ENCODE results near the gene CCDC60. TPM values are rescaled to one million over a fixed set of nuclear protein-coding genes. Genes with fewer than 3 reads are reported as not detected.

Gene CCDC60
- total RNA-seq, 1 donor from 2014 or later = 3.8 TPM

DNA sequence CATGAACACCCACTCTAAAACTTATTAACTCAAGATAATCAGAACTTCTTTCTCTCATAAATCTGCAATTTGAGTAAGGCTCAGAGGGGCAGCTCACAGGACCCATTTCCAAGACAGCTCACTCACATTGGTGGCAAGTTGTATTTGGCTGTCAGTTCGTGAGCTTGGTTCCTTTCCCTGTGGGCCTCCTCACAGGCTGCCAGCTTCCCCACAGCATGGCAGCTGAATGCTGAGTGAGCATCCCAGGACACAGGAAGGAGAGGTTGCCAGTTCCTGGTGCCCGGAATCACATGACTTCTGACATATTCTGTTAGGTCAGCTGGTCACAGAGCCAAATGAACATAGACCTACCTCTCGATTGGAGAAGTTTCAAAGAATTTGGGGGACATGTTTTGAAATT is 142.4 kb downstream of the CCDC60 start:
- no peaks in the 10 kb centered on the region for H3K27me3 Mint-ChIP-seq (ENCODE audit: unreplicated experiment)

DNA sequence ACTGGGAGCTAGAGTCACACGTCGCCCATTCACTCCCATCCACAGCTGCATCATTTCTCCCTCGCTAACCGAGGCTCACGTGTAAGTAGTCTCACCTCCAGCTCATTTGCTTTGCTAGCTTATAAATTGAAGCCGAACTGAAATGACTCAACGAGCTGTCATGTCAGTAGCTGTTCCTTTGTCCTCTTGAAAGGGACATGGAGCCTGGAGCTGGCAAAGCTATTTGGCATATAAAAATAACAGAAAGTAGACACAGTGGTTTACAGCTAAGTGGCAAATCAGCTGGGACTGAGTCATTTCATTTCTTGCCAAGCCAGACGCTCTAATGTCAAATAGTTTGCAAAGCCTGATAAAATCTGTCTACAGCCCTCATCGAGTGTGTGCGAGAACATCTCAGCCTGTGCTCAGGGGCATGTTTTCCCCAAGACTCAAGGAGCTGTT is 144.6 kb downstream of the CCDC60 start:
- Mint-ChIP-seq H3K9me3 (ENCODE audit: unreplicated experiment) (no peaks in the 10 kb centered on the region), H3K36me3 (ENCODE audit: unreplicated experiment) (no peaks in the 10 kb centered on the region), H3K27me3 (ENCODE audit: unreplicated experiment) (no peaks in the 10 kb centered on the region), H3K27ac (ENCODE audit: unreplicated experiment) (no peak overlapping the region), H3K4me1 (ENCODE audit: low read depth, unreplicated experiment) (no peaks in the 10 kb centered on the region), H3K4me3 (ENCODE audit: unreplicated experiment) (no peak overlapping the region)
- TF ChIP-seq, protein P1, sequence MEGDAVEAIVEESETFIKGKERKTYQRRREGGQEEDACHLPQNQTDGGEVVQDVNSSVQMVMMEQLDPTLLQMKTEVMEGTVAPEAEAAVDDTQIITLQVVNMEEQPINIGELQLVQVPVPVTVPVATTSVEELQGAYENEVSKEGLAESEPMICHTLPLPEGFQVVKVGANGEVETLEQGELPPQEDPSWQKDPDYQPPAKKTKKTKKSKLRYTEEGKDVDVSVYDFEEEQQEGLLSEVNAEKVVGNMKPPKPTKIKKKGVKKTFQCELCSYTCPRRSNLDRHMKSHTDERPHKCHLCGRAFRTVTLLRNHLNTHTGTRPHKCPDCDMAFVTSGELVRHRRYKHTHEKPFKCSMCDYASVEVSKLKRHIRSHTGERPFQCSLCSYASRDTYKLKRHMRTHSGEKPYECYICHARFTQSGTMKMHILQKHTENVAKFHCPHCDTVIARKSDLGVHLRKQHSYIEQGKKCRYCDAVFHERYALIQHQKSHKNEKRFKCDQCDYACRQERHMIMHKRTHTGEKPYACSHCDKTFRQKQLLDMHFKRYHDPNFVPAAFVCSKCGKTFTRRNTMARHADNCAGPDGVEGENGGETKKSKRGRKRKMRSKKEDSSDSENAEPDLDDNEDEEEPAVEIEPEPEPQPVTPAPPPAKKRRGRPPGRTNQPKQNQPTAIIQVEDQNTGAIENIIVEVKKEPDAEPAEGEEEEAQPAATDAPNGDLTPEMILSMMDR (IDR thresholded peaks at IDR 0.05; ENCODE audit: partially characterized antibody, unreplicated experiment) = no peak
- no peak for DNase-seq

More for the DNA sequence above, 142.4 kb downstream of the CCDC60 start:
- H3K4me3 Mint-ChIP-seq (ENCODE audit: unreplicated experiment) = no peak overlapping the region
- no peaks in the 10 kb centered on the region for H3K36me3 Mint-ChIP-seq (ENCODE audit: unreplicated experiment)
- TF ChIP-seq, protein P1 (IDR thresholded peaks at IDR 0.05; ENCODE audit: partially characterized antibody, unreplicated experiment) = no peak
- DNase-seq = no peak
- H3K27ac Mint-ChIP-seq (ENCODE audit: unreplicated experiment) = no peak overlapping the region
- no peaks in the 10 kb centered on the region for H3K9me3 Mint-ChIP-seq (ENCODE audit: unreplicated experiment)
- no peaks in the 10 kb centered on the region for H3K4me1 Mint-ChIP-seq (ENCODE audit: low read depth, unreplicated experiment)

DNA sequence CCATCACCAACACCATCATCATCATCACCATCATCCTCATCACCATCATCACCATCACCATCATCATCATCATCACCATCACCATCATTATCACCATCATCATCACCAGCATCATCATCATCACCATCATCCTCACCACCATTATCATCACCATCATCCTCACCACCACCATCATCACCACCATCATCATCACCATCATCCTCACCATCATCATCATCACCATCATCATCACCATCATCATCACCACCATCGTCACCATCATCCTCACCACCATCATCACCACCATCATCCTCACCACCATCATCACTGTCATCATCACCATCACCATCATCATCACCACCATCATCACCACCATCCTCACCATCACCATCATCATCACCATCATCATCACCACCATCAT is 146.0 kb downstream of the CCDC60 start:
- Mint-ChIP-seq H3K36me3 (ENCODE audit: unreplicated experiment) (no peaks in the 10 kb centered on the region), H3K4me3 (ENCODE audit: unreplicated experiment) (no peak overlapping the region), H3K27ac (ENCODE audit: unreplicated experiment) (no peak overlapping the region), H3K4me1 (ENCODE audit: low read depth, unreplicated experiment) (no peaks in the 10 kb centered on the region), H3K27me3 (ENCODE audit: unreplicated experiment) (no peaks in the 10 kb centered on the region), H3K9me3 (ENCODE audit: unreplicated experiment) (no peaks in the 10 kb centered on the region)
- TF ChIP-seq, protein P1 (IDR thresholded peaks at IDR 0.05; ENCODE audit: partially characterized antibody, unreplicated experiment) = no peak
- DNase-seq = no peak

DNA sequence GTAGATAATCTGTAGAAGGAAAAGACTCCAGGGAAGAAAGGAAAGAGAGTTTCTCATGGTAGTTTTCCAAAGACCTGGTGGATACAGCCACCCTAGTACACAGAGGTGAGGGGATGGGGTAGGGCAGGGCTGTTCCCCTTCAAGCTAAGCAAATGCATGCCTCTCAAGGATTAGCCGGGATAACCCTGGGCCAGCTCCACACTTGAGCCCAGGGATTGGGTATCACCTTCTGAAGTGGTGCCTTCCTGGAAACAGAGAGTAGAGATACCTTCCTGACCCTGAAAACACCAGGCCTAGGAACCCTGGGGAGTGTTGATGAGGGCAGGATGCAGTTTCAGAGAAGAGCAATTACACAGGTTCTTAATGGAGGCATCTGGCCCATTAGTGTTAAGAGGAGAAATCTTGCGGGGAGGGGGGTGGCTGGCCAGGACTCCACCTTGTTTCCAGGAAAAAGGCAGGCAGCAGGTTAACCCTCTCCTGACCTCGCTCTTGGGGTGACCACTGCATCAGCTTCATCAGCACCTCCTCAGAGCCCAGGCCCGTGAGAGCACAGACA is 152.1 kb downstream of the CCDC60 start:
- H3K4me3 Mint-ChIP-seq (ENCODE audit: unreplicated experiment) = no peak overlapping the region
- DNase-seq = peak; percentile 31
- H3K36me3 Mint-ChIP-seq (ENCODE audit: unreplicated experiment) = peaks cover 6% of the 10 kb centered on the region
- peaks cover 2% of the 10 kb centered on the region for H3K27me3 Mint-ChIP-seq (ENCODE audit: unreplicated experiment)
- H3K9me3 Mint-ChIP-seq (ENCODE audit: unreplicated experiment) = peaks cover 5% of the 10 kb centered on the region
- TF ChIP-seq, protein P1 (IDR thresholded peaks at IDR 0.05; ENCODE audit: partially characterized antibody, unreplicated experiment) = no peak
- H3K4me1 Mint-ChIP-seq (ENCODE audit: low read depth, unreplicated experiment) = peaks cover 3% of the 10 kb centered on the region
- H3K27ac Mint-ChIP-seq (ENCODE audit: unreplicated experiment) = peak overlapping the region; percentile 46

DNA sequence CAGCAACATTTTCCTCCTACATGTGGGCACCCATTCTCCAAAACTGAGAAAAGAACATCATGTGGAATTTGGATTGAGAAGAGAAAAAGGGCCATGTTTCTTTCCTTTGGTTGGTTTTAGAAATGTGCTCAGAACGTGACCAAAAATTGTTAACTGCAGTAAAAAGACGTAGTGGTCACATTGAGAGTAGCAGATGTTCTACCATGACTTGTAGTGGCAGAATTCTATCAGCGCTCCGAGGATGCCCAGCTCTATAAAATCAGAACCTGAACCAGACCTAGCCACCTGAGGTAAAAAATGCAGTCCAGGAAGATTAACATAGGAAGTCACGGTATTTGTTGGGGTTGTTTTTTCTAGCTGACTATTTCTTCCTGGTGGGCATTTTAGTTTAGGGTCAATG is 157.3 kb downstream of the CCDC60 start:
- Mint-ChIP-seq H3K36me3 (ENCODE audit: unreplicated experiment) (peaks cover 6% of the 10 kb centered on the region), H3K27ac (ENCODE audit: unreplicated experiment) (no peak overlapping the region), H3K4me1 (ENCODE audit: low read depth, unreplicated experiment) (peaks cover 31% of the 10 kb centered on the region), H3K27me3 (ENCODE audit: unreplicated experiment) (peaks cover 7% of the 10 kb centered on the region), H3K9me3 (ENCODE audit: unreplicated experiment) (peaks cover 8% of the 10 kb centered on the region), H3K4me3 (ENCODE audit: unreplicated experiment) (no peak overlapping the region)
- TF ChIP-seq, protein P1 (IDR thresholded peaks at IDR 0.05; ENCODE audit: partially characterized antibody, unreplicated experiment) = no peak
- DNase-seq = no peak

Data from glutamatergic neuron (in vitro differentiated cells).